ENCODE measurements around the gene STX1A.

- peak; percentile 71 for TF ChIP-seq POLR2A (IDR thresholded peaks at IDR 0.05; ENCODE audit: low read length)
- no peak for TF ChIP-seq GATA1 (IDR thresholded peaks at IDR 0.05; ENCODE audit: low read depth, low read length)
Measured at GRCh38 chr7:73683056-73683787, 36.2 kb downstream of the STX1A start, which contains the start of the genes BUD23 and DNAJC30.

All from erythroblast (primary cell).